ENCODE results near the gene CYP4F12.

GRCh38 chr19:15673176-15673654, 328 bp downstream of the CYP4F12 start:
- TF ChIP-seq POLR2A (IDR thresholded peaks at IDR 0.05; ENCODE audit: low read depth, low read length) (no peak), IKZF1 (conservative IDR thresholded peaks at IDR 0.05) (no peak), REST (IDR thresholded peaks at IDR 0.05; ENCODE audit: low read depth, low read length) (no peak), RAD21 (IDR thresholded peaks at IDR 0.05; ENCODE audit: insufficient read depth, low read depth, low read length) (no peak), CEBPZ (IDR thresholded peaks at IDR 0.05; ENCODE audit: low read depth, low read length) (no peak), NFXL1 (IDR thresholded peaks at IDR 0.05; ENCODE audit: borderline replicate concordance) (no peak), ATF7 (IDR thresholded peaks at IDR 0.05; ENCODE audit: low read depth) (no peak), SP1 (IDR thresholded peaks at IDR 0.05; ENCODE audit: low read depth, low read length) (no peak), SUZ12 (IDR thresholded peaks at IDR 0.05; ENCODE audit: unreplicated experiment) (no peak), MYC (IDR thresholded peaks at IDR 0.05; ENCODE audit: insufficient read depth, insufficient read length, insufficient replicate concordance, low read length, severe bottlenecking) (no peak), NFYA (IDR thresholded peaks at IDR 0.05; ENCODE audit: borderline replicate concordance, low read depth, low read length) (no peak), EZH2 (IDR thresholded peaks at IDR 0.05; ENCODE audit: borderline replicate concordance, control insufficient read depth, low read depth, low read length) (no peak)

Data from GM12878 (cell line).